IPS-18a (cell line): Measurements from ENCODE around the gene PRXL2B.
A peak's percentile ranks its signal among the peaks of the same experiment; 100 is the strongest.

ENCODE experiments used
- H3K27ac ChIP-seq: one replicate; pipeline ENCODE4 v1.5.1; 2013; ENCODE audit warnings: low read length
- H3K27me3 ChIP-seq: one replicate; pipeline ENCODE4 v1.6.1; 2013; ENCODE audit warnings: mild to moderate bottlenecking, low read length; ENCODE audit not compliant: control insufficient read depth, insufficient read depth
- H3K36me3 ChIP-seq: one replicate; pipeline ENCODE4 v1.6.1; 2013; ENCODE audit warnings: low read depth, low read length; ENCODE audit not compliant: control insufficient read depth
- H3K4me1 ChIP-seq: one replicate; pipeline ENCODE4 v1.6.1; 2013; ENCODE audit warnings: low read depth, low read length; ENCODE audit not compliant: control insufficient read depth
- H3K4me3 ChIP-seq: one replicate; pipeline ENCODE4 v1.5.1; 2013; ENCODE audit warnings: low read length
- H3K9ac ChIP-seq: one replicate; pipeline ENCODE4 v1.6.1; 2013; ENCODE audit warnings: mild to moderate bottlenecking, low read length, moderate library complexity
- H3K9me3 ChIP-seq: one replicate; pipeline ENCODE4 v1.6.1; 2013; ENCODE audit warnings: low read depth, low read length; ENCODE audit not compliant: control insufficient read depth

Gene PRXL2B

DNA sequence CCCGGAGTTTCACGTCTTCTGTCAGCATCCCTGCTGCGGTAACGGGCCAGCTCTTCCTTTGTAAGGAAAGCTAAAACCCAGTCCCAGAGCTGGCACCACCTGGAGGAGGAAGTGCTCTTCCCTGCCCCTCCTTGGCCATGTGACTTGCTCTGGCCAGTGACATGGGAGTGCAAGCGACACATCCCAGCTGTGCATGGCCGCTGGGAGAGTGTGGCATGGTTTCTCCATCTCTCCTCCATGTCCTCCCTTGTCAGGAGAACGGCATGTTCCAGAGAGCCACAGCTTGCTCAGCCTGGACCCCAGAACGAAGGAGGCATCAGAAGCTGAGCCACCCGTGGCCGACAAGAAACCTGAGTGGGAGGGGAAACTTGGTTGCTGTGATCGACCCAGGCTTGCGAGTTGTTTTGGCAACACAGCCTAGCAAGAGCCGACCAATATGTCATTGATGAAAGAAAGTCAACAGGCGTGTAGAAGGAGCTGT, 2.7 kb upstream of the PRXL2B start:
- Histone ChIP-seq H3K4me1 (peaks cover 3% of the 10 kb centered on the region), H3K27me3 (no peaks in the 10 kb centered on the region), H3K4me3 (no peak overlapping the region), H3K36me3 (no peaks in the 10 kb centered on the region), H3K27ac (no peak overlapping the region), H3K9ac (no peak overlapping the region), H3K9me3 (no peaks in the 10 kb centered on the region)

DNA sequence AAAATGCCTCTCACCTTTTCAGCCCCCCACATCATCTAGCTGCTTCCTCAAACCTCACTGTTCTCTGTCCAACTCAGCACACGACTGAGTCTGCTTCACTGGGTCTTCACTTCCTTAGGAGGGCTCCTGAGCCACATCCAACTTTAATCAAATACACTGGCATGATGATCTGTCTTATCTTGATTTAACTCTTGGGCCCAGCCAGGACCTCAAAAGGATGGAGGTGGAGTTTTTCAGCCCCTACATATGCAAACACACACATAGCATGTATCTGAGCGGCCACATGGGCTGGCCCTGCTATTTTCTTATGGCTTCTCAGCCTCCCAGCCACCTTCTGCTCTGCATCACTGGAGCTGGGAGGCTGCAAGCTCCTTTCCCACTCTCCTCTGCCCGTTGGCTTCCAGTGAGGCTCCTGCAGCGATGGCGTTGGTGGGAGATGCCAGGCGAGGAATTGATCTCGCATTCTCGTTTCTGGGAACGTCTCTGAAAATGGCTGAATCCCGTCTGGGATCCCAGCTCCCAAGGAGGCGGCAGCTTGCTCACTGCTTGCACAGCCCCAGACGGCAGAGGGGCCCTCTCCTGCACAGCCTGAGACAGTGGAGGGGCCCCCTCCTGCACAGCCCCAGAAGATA, 1.8 kb upstream of the PRXL2B start:
- Histone ChIP-seq H3K27me3 (no peaks in the 10 kb centered on the region), H3K4me1 (peaks cover 3% of the 10 kb centered on the region), H3K4me3 (peak overlapping the region; percentile 86), H3K9me3 (no peaks in the 10 kb centered on the region), H3K27ac (no peak overlapping the region), H3K36me3 (no peaks in the 10 kb centered on the region), H3K9ac (no peak overlapping the region)

DNA sequence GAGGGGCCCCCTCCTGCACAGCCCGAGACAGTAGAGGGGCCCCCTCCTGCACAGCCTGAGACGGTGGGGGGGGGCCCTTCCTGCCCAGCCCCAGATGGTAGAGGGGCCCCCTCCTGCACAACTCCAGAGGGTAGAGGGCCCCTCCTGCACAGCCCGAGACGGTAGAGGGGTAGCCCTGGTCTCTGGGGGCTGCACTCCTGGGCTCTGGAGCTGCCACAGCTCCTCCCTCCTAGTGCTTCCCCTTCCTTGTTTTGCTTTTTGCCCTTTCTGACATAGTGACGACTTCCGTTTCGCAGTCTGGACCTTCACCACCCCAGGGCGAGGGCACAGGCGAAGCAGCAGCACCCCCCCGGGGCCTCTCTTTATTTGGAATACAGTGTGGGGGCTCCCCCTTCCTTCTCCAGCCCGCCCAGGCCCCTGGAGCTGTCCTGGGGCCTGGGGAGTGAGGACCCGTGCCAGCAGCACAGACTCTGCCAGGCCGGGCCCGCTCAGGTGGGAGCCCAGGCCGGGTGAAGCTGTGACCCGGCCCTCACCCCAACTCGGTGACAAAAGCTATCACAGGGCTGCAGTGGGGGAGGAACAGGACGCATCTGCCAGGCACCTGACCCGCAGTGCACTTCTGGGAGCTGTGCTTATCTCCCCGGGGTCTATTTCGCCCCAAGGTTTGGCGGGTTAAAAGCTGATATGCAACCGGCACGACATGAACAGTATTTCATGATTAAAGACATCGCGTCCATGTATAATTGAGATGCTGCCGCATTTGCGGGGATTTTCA, 1.1 kb upstream of the PRXL2B start:
- H3K4me3 ChIP-seq: peak overlapping the region; percentile 86
- H3K9me3 ChIP-seq: no peaks in the 10 kb centered on the region
- no peaks in the 10 kb centered on the region for H3K36me3 ChIP-seq
- no peaks in the 10 kb centered on the region for H3K27me3 ChIP-seq
- H3K9ac ChIP-seq: peak overlapping the region; percentile 81
- peaks cover 3% of the 10 kb centered on the region for H3K4me1 ChIP-seq
- peak overlapping the region; percentile 66 for H3K27ac ChIP-seq

DNA sequence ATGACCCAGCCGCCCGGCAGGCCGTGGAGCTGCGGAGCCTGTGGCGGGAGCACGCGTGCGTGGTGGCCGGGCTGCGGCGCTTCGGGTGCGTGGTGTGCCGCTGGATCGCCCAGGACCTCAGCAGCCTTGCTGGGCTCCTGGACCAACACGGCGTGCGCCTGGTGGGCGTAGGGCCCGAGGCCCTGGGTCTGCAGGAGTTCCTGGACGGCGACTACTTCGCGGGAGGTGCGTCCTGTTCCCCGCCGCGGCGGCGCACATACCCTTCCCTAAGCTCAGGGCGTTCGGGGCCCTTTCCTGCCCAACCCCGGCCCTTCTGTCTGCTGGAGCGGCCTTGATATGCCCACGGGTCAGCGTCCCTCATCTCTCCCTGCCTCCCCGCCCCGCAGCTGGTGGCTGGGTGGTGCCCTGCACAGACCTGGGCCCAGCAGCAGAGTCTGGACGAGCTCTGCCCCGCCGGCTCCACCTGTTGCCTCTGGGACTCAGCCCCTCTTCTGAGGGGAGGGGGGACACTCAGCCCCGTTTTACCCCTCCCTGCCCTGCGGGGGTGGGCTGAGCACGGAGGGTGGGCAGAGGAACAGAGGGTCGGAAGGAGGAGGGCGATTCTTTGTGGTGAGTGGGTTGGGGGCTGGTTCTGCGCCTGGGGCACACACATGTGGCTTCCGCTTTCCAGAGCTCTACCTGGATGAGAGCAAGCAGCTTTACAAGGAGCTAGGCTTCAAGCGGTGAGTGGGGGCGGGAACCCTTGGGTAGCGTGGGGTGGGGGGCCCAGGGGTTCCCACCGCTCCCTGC, 688 bp downstream of the PRXL2B start:
- Histone ChIP-seq H3K4me3 (peak overlapping the region; percentile 86), H3K4me1 (peaks cover 3% of the 10 kb centered on the region), H3K36me3 (no peaks in the 10 kb centered on the region), H3K9ac (peak overlapping the region; percentile 36), H3K27me3 (no peaks in the 10 kb centered on the region), H3K9me3 (no peaks in the 10 kb centered on the region), H3K27ac (no peak overlapping the region)

DNA sequence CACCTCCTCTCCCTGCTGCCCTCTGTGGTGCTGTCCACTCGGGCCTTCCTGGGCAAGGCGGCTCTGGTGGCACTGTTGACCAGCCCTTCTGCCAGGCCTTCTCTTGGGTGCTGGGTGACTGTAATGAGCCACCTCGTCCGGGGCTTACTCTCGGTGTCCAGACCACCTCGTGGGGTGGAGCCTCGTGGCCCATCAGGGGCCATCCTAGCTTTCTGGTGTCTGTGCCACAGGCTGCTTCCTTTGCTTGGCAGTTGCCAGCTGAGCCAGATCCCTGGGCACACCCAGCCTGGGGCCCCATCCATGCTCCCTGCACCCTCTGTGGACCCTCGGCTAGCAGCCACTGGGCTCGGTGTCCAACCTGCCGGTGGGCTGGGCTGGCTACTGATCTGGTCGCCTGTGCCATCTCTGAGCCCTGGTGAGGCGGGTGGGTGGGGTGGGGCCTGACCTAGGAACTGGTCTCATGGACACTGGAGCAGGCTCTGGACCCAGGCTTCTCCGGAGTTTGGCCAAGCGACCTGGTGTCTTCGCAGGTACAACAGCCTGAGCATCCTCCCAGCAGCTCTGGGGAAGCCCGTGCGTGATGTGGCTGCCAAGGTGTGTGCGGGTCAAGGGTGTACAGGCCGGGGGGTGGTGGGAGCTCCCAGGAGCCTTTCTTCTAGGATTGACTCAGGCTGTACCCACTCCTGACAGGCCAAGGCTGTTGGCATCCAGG, 1.4 kb downstream of the PRXL2B start:
- Histone ChIP-seq H3K9me3 (no peaks in the 10 kb centered on the region), H3K4me1 (peaks cover 3% of the 10 kb centered on the region), H3K36me3 (no peaks in the 10 kb centered on the region), H3K4me3 (peak overlapping the region; percentile 86), H3K27ac (no peak overlapping the region), H3K9ac (no peak overlapping the region), H3K27me3 (no peaks in the 10 kb centered on the region)

DNA sequence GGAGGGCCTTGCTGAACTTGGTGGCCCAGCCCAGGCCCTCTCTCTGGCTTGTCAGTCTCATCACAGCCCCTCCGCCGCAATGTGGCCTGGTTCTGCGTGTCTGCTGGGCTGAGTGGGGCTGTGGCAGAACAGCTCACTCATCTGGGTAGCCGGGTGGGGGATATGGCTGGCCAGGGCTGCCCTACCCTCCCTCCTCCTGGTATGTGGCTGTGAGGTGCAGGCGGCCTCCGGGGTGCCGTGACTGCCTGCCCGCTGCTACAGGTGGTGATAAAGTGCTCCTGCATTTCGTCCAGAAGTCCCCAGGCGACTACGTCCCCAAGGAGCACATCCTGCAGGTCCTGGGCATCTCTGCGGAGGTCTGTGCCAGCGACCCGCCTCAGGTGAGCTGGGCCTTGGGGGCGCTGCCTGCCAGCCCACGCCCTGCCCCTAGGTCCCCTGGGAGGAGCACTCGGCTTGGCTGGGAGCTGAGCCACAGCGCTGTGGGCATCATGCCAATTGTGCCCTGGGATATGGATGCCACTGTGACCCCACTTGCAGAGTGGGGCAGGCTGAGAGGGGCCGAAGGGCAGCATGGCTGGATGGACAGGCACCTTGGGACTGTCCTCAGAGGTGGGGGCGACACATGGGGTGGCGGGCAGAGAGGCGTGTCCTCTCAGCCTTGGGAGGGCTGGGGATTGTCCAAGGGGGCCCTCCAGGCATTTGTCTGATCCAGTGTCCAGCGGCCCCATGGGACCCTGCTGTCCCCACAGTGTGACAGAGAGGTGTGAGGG, 2.3 kb downstream of the PRXL2B start:
- Histone ChIP-seq H3K4me1 (peaks cover 3% of the 10 kb centered on the region), H3K9ac (no peak overlapping the region)

DNA sequence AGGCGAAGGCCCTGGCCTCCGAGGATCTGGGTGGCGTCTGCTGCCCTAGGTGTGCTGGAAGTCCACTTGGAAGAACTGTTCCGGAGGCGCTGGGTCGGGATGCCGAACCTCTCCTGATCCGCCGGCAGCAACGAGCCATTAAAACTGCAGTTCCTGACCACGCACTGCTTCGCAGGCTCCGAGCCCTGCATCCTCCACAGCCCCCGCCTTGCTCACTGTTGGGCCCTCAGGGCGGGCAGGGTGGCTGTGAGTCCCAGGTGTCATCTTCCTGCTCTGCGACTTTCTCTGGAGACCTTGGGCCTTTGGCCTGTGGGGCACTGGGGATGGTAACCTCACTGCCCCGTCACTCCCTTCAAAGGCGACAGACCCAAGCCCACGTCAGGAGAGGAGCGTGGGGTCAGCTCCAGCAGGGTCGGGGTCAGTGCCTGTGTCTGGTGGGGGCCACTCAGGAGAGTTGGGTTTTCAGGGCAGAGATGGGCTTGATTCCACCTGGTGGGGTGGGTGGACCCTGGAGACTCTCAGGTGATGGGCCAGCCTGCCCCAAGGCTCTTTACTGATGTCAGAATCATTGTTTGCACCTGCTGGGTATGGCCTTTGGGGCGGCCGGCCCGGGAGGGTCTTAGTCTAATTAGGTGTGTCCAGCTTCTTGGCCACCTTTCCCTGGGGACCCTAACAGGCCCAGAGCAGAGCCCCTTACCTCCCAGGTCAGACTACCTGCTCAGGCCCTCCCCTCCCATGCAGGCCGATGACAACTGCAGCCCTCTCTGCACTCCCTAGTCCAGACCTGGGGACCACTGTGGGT, 3.1 kb downstream of the PRXL2B start:
- Histone ChIP-seq H3K9ac (no peak overlapping the region), H3K4me1 (no peaks in the 10 kb centered on the region), H3K27me3 (no peaks in the 10 kb centered on the region), H3K27ac (no peak overlapping the region), H3K9me3 (no peaks in the 10 kb centered on the region), H3K36me3 (no peaks in the 10 kb centered on the region), H3K4me3 (no peak overlapping the region)

More for the DNA sequence above, 2.3 kb downstream of the PRXL2B start:
- Histone ChIP-seq H3K36me3 (no peaks in the 10 kb centered on the region), H3K4me3 (no peak overlapping the region), H3K27ac (no peak overlapping the region), H3K9me3 (no peaks in the 10 kb centered on the region), H3K27me3 (no peaks in the 10 kb centered on the region)

DNA sequence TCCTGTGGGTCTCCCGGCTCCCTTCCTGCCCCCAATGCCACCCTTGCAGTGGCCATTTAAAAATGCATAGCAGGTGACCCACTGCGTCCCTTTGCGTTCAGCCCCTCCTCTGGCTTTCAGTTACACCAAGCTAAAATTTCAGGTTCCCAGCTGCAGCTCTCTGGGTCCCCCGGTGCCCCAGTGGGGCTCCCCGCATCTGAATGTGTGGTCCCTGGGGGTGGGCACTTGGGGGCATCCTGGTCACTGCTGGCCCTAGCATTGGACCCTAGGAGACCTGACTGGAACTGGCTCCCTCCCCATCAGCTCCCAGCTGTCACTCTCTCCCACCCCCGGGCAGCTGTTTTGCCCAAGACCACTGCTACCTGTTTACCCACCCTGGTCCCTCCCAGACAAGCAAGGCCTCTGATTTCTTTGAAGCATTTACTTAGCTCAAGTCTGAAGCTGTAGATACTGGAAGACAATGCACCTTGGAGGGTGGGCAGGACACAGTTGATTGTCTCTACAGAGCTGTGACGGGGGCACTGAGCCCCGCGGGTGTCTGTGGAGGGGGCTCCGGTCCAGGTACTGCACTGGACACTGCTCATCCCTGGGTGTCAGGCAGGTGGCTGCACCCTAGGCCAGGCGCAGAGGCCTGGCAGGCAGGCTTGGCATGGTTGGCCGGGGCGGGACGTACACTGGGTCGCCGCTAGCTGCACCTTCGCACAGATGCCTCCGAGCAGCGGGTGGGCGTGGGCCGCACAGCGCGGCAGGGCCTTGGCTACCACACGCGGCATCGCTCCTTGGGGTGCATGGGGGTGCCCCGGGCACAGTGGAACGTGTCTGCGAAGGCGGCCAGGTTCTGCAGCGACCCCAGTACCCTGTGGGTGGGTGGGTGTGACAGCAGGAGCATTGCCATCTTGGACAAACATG, 3.9 kb downstream of the PRXL2B start:
- H3K27ac ChIP-seq: no peak overlapping the region
- H3K36me3 ChIP-seq: no peaks in the 10 kb centered on the region
- no peak overlapping the region for H3K9ac ChIP-seq
- no peaks in the 10 kb centered on the region for H3K9me3 ChIP-seq
- no peaks in the 10 kb centered on the region for H3K27me3 ChIP-seq
- no peak overlapping the region for H3K4me3 ChIP-seq
- H3K4me1 ChIP-seq: no peaks in the 10 kb centered on the region

DNA sequence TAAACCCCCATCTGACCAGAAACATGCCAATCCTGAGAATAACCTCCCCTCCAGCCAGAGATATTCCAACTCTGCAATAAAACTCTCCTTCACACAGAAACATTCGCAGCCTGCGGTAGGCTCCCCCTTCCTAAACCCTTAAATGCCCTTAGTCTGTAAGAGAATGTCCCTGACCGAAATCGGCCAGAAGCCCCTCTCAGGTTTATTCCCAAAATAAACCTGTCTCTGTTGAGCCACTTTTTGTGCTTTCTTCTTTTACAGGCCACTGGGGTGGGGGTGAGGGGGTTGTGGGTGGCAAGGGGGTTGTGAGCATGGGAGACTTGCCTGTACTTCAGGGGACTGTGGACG, 4.6 kb downstream of the PRXL2B start:
- Histone ChIP-seq H3K4me1 (no peaks in the 10 kb centered on the region), H3K36me3 (no peaks in the 10 kb centered on the region), H3K9me3 (no peaks in the 10 kb centered on the region), H3K9ac (no peak overlapping the region), H3K27me3 (no peaks in the 10 kb centered on the region), H3K27ac (no peak overlapping the region), H3K4me3 (no peak overlapping the region)
